CD14-positive monocyte (primary cell): ENCODE results near the gene DDX52. TPM values are rescaled to one million over a fixed set of nuclear protein-coding genes. Genes with fewer than 3 reads are reported as not detected.

Experiments used
- DNase-seq, 3 donors: peaks; one replicate each; pipeline ENCODE4 v3.0.0-alpha.2; 2011 to 2022
- H2AFZ ChIP-seq: 2 replicates; pipeline ENCODE4 v1.6.0; 2012; ENCODE audit warnings: mild to moderate bottlenecking, low read depth, low read length, inconsistent platforms; ENCODE audit not compliant: insufficient read depth, poor library complexity, severe bottlenecking
- H3K27ac ChIP-seq, 2 donors: 1 replicate in 1 of 2; 2 replicates in 1 of 2; pipeline ENCODE4 v1.5.1; 2012 to 2013; ENCODE audit warnings: low read length in 2 of 2, control low read depth in 1 of 2, inconsistent platforms in 1 of 2, low read depth in 1 of 2, mild to moderate bottlenecking in 1 of 2
- H3K27me3 ChIP-seq, 2 donors: one replicate each; pipeline versions ENCODE4 v1.6.0 to v1.6.1; 2011 to 2013; ENCODE audit warnings: low read length in 2 of 2; ENCODE audit not compliant: control insufficient read depth in 2 of 2, insufficient read depth in 2 of 2
- H3K36me3 ChIP-seq, 2 donors: replicated peaks in 1 of 2; 1 replicate in 1 of 2; 2 replicates in 1 of 2; pipeline versions ENCODE4 v1.5.1 to v1.6.1; 2012 to 2013; ENCODE audit warnings: low read length in 2 of 2, control low read depth in 1 of 2, inconsistent platforms in 1 of 2, mild to moderate bottlenecking in 1 of 2; ENCODE audit not compliant: insufficient read depth in 2 of 2, control insufficient read depth in 1 of 2
- H3K4me1 ChIP-seq, 2 donors: 1 replicate in 1 of 2; 2 replicates in 1 of 2; pipeline versions ENCODE4 v1.5.1 to v1.6.1; 2012 to 2013; ENCODE audit warnings: low read length in 2 of 2, control low read depth in 1 of 2, inconsistent platforms in 1 of 2, mild to moderate bottlenecking in 1 of 2, moderate library complexity in 1 of 2; ENCODE audit not compliant: insufficient read depth in 2 of 2, control insufficient read depth in 1 of 2
- H3K4me2 ChIP-seq: replicated peaks from 2 replicates; pipeline ENCODE3; 2012; ENCODE audit warnings: low read length, moderate library complexity, mild to moderate bottlenecking; ENCODE audit not compliant: poor library complexity, severe bottlenecking; ENCODE audit errors: extremely low read depth
- H3K4me3 ChIP-seq, 3 experiments: fragments of 200-600 bp in 1 of 3; sonication (generic) in 1 of 3; replicated peaks in 1 of 3; 1 replicate in 2 of 3; 2 replicates in 1 of 3; pipeline ENCODE4 v1.5.1; 2011 to 2013; ENCODE audit warnings: low read length in 3 of 3, mild to moderate bottlenecking in 3 of 3, control low read depth in 2 of 3, low read depth in 2 of 3, inconsistent platforms in 1 of 3, moderate library complexity in 1 of 3
- H3K79me2 ChIP-seq: 2 replicates; pipeline ENCODE4 v1.6.0; 2012; ENCODE audit warnings: mild to moderate bottlenecking, control low read depth, inconsistent platforms, low read length, moderate library complexity; ENCODE audit not compliant: insufficient read depth
- H3K9ac ChIP-seq: 2 replicates; pipeline ENCODE4 v1.6.0; 2017; ENCODE audit warnings: low read length, mild to moderate bottlenecking; ENCODE audit not compliant: insufficient read depth, poor library complexity, severe bottlenecking
- H3K9me3 ChIP-seq, 2 donors: replicated peaks in 1 of 2; 1 replicate in 1 of 2; 2 replicates in 1 of 2; pipeline versions ENCODE4 v1.5.1 to v1.6.1; 2012 to 2013; ENCODE audit warnings: low read length in 2 of 2, control low read depth in 1 of 2; ENCODE audit not compliant: control insufficient read depth in 1 of 2, insufficient read depth in 1 of 2
- H4K20me1 ChIP-seq: 2 replicates; pipeline ENCODE4 v1.6.0; 2012; ENCODE audit warnings: mild to moderate bottlenecking, low read length, control low read depth, moderate library complexity; ENCODE audit not compliant: insufficient read depth
- H3K27ac Mint-ChIP-seq, 7 donors: one replicate each; pipeline ENCODE4 v1.8.0; 2020; ENCODE audit warnings: mild to moderate bottlenecking in 7 of 7, mixed read lengths in 7 of 7, moderate library complexity in 6 of 7, inconsistent platforms in 2 of 7
- H3K27me3 Mint-ChIP-seq, 3 donors: one replicate each; pipeline ENCODE4 v1.8.0; 2021 to 2022; ENCODE audit warnings: low read depth in 3 of 3, mild to moderate bottlenecking in 3 of 3, mixed read lengths in 3 of 3, moderate library complexity in 3 of 3, inconsistent platforms in 1 of 3
- H3K36me3 Mint-ChIP-seq, 2 donors: one replicate each; pipeline ENCODE4 v1.8.0; 2020; ENCODE audit warnings: mixed read lengths in 2 of 2, inconsistent platforms in 1 of 2, mild to moderate bottlenecking in 1 of 2
- H3K4me1 Mint-ChIP-seq: one replicate; pipeline ENCODE4 v1.8.0; 2020; ENCODE audit warnings: mild to moderate bottlenecking, mixed read lengths
- H3K4me3 Mint-ChIP-seq, 2 donors: one replicate each; pipeline ENCODE4 v1.8.0; 2020; ENCODE audit warnings: mild to moderate bottlenecking in 2 of 2, mixed read lengths in 2 of 2, moderate library complexity in 1 of 2
- H3K9me3 Mint-ChIP-seq, 7 donors: one replicate each; pipeline ENCODE4 v1.8.0; 2020 to 2022; ENCODE audit warnings: mixed read lengths in 7 of 7, mild to moderate bottlenecking in 6 of 7, moderate library complexity in 6 of 7, inconsistent platforms in 2 of 7
- CTCF ChIP-seq: fragments of 200-600 bp; IDR thresholded peaks from one replicate; pipeline ENCODE4 v1.8.0; 2022; ENCODE audit warnings: antibody characterized with exemption, mild to moderate bottlenecking
- WGBS: methylation state at CpG from one replicate; pipeline ENCODE4 v1.1.5; 2013; ENCODE audit warnings: missing lambda C conversion rate; ENCODE audit not compliant: insufficient coverage; 5-methylcytosine and 5-hydroxymethylcytosine counted together
- intact Hi-C, 2 donors: fragments of 100-400 bp; cut with micrococcal nuclease; formaldehyde crosslinking; loops; one replicate each; pipeline versions ENCODE4 v1.15.0 to v1.15.1; 2023
- polyA plus RNA-seq, 3 donors: library from polyadenylated mRNA; depleted of rRNA in 1 of 3; unstranded in 2 of 3; stranded (reverse) in 1 of 3; fragments of 300-500 nt in 2 of 3; fragments of >200 nt in 1 of 3; fragmentation: Illumina TruSeq in 2 of 3; gene quantifications; 1 replicate in 2 of 3; 2 replicates in 1 of 3; pipeline ENCODE4 v1.2.3, GENCODE V29; 2012 to 2021

DDX52 gene
- polyA plus RNA-seq, 3 donors: 6.4 to 11.3 (median 8.8) TPM

- Histone ChIP-seq H3K9ac (no peak overlapping the region), H3K79me2 (no peaks in the 10 kb centered on the region), H3K27ac (no peak overlapping the region), H3K4me2 (no peak overlapping the region), H3K4me1 (no peaks in the 10 kb centered on the region), H2AFZ (no peak overlapping the region), H3K9me3 (no peaks in the 10 kb centered on the region), H3K4me3 (no peak overlapping the region), H4K20me1 (no peaks in the 10 kb centered on the region), H3K36me3 (no peaks in the 10 kb centered on the region), H3K27me3 (no peaks in the 10 kb centered on the region)
- TF ChIP-seq CTCF: no peak
- Mint-ChIP-seq H3K27ac (no peak overlapping the region), H3K36me3 (no peaks in the 10 kb centered on the region), H3K4me3 (no peak overlapping the region), H3K4me1 (no peaks in the 10 kb centered on the region), H3K27me3 (peaks cover 1 to 5% (median 2%) of the 10 kb centered on the region in 3 donors), H3K9me3 (no peaks in the 10 kb centered on the region)
- intact Hi-C loops: loop anchor here in 1 of 2 donors (10.0 kb wide), 1 partner anchor 62 kb away; no protein-coding TSS in a partner anchor
- DNase-seq: no peak
- WGBS: no CpG with 5 or more reads among the region's 4 CpGs
Observed at GRCh38 chr17:37662353-37662752, 19.1 kb upstream of the DDX52 start.

GRCh38 chr17:37661400-37662014, 18.3 kb upstream of the DDX52 start:
- Histone ChIP-seq H3K27ac (no peak overlapping the region), H2AFZ (no peak overlapping the region), H3K79me2 (no peaks in the 10 kb centered on the region), H3K4me3 (no peak overlapping the region), H4K20me1 (no peaks in the 10 kb centered on the region), H3K9me3 (no peaks in the 10 kb centered on the region), H3K27me3 (no peaks in the 10 kb centered on the region), H3K36me3 (no peaks in the 10 kb centered on the region), H3K4me2 (no peak overlapping the region), H3K4me1 (no peaks in the 10 kb centered on the region), H3K9ac (no peak overlapping the region)
- no peak overlapping the region for H3K4me3 Mint-ChIP-seq
- no peaks in the 10 kb centered on the region for H3K9me3 Mint-ChIP-seq
- H3K27ac Mint-ChIP-seq: no peak overlapping the region
- no peaks in the 10 kb centered on the region for H3K36me3 Mint-ChIP-seq
- intact Hi-C loops: loop anchor here in 1 of 2 donors (10.0 kb wide), 1 partner anchor 63 kb away; no protein-coding TSS in a partner anchor
- no CpG with 5 or more reads among the region's 1 CpG for WGBS
- no peaks in the 10 kb centered on the region for H3K4me1 Mint-ChIP-seq
- H3K27me3 Mint-ChIP-seq: peaks cover 1 to 5% (median 2%) of the 10 kb centered on the region in 3 donors
- TF ChIP-seq CTCF: no peak
- DNase-seq: no peak
